ENCODE measurements around the gene SNX32.
"Not testable (repeated sequence)": the region's sequence is repeated elsewhere in the genome, so short reads cannot be mapped to it uniquely, and the experiment has no call there.

The SNX32 gene

DNA sequence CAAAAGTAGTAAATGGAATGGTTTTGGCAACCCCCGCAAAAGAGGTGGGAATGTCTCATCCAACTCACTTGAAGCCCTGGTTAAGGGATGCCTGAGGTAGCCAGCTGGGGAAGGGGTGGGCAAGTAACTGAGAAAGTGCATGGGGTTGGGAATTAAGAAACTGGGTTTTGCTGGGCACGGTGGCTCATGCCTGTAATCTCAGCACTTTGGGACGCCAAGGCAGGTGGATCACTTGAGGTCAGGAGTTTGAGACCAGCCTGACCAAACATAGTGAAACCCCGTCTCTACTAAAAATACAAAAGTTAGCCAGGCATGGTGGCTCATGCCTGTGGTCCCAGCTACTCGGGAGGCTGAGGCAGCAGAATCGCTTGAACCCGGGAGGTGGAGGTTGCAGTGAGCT, 14.9 kb downstream of the SNX32 start:
- not testable (repeated sequence) for H3K9me3 ChIP-seq (ENCODE audit: control insufficient read depth, low read length); H3K9ac ChIP-seq (ENCODE audit: low read length); H3K4me3 ChIP-seq (ENCODE audit: low read length); H3K27me3 ChIP-seq (ENCODE audit: control insufficient read depth, insufficient read depth, low read length)
- Histone ChIP-seq H3K36me3 (ENCODE audit: control insufficient read depth, insufficient read depth, low read length) (peaks cover 29% of the 10 kb centered on the region), H3K4me1 (ENCODE audit: control insufficient read depth, insufficient read depth, low read length) (peaks cover 50% of the 10 kb centered on the region)

DNA sequence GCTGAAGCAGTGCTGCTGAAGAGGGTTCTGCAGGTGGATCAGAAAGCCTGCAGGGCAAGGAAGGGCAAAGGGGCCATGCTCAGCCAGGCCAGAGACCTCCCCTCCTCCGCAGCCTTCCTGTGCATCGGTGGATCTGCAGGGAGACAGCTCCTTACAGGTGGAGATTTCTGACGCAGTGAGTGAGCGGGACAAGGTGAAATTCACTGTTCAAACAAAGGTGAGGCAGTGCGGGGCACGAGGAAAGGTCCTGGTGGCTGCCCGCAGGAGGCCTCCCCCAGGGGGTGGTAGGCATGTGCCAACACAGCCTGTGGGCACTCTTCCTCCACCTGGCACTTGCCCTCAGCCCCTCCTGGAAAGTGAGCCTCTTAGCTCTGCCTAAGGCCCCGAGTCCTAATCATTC, 15.6 kb downstream of the SNX32 start:
- no peak overlapping the region for H3K4me3 ChIP-seq (ENCODE audit: low read length)
- H3K36me3 ChIP-seq (ENCODE audit: control insufficient read depth, insufficient read depth, low read length), result peaks cover 33% of the 10 kb centered on the region
- peaks cover 55% of the 10 kb centered on the region for H3K4me1 ChIP-seq (ENCODE audit: control insufficient read depth, insufficient read depth, low read length)
- no peaks in the 10 kb centered on the region for H3K27me3 ChIP-seq (ENCODE audit: control insufficient read depth, insufficient read depth, low read length)
- no peak overlapping the region for H3K9ac ChIP-seq (ENCODE audit: low read length)
- H3K9me3 ChIP-seq (ENCODE audit: control insufficient read depth, low read length), result peaks cover 5% of the 10 kb centered on the region

DNA sequence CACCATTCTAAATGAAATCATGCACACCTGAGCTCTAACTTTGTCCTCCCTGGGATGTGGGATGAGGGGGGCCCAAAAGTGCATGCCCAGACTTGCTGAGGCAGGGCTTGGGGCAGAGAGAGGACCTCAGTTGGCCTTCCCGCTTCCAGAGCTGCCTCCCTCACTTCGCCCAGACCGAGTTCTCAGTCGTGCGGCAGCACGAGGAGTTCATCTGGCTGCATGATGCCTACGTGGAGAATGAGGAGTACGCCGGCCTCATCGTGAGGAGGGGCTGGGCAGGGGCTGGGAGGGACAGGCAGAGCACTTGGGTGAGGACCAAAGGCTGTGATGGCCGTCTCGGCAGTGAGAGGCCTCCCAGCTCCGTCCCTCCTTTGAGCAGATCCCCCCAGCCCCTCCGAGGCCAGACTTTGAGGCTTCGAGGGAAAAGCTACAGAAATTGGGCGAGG, 16.0 kb downstream of the SNX32 start:
- Histone ChIP-seq H3K9ac (ENCODE audit: low read length) (no peak overlapping the region), H3K9me3 (ENCODE audit: control insufficient read depth, low read length) (peaks cover 5% of the 10 kb centered on the region), H3K4me3 (ENCODE audit: low read length) (no peak overlapping the region), H3K36me3 (ENCODE audit: control insufficient read depth, insufficient read depth, low read length) (peaks cover 36% of the 10 kb centered on the region), H3K4me1 (ENCODE audit: control insufficient read depth, insufficient read depth, low read length) (peaks cover 55% of the 10 kb centered on the region), H3K27me3 (ENCODE audit: control insufficient read depth, insufficient read depth, low read length) (no peaks in the 10 kb centered on the region)

DNA sequence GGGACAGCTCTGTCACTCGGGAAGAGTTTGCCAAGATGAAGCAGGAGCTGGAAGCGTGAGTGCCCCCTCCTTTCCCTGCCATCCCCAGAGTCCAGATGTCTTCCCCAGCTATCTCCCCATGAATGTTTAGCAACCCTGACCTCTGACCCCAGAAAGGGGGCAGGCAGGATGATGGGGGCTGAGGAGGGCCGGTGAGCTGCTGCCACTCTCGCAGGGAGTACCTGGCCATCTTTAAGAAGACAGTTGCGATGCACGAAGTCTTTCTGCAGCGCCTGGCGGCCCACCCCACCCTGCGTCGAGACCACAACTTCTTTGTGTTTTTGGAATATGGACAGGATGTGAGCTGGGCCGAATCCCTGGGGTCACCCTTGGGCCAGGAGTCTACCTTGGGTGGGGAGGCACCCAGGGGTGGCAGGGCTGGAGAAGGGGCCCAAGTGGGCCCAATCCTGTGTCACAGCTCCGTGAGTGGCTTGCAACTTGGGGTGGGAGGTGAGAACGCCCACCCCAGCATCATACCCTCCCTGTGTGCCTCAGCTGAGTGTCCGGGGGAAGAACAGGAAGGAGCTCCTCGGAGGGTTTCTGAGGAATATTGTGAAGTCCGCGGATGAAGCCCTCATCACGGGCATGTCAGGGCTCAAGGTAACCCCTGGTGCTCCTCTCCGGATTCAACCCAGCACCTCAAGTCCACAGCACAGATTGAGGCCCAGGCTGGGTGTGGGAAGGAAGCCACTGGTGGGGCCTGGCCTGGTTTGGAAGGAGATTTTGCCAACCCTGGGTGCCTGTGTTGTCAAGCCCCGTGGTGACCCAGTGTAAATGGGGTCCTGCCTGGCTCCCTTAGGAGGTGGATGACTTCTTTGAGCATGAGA, 16.7 kb downstream of the SNX32 start:
- H3K4me1 ChIP-seq (ENCODE audit: control insufficient read depth, insufficient read depth, low read length), result peaks cover 60% of the 10 kb centered on the region
- no peaks in the 10 kb centered on the region for H3K27me3 ChIP-seq (ENCODE audit: control insufficient read depth, insufficient read depth, low read length)
- H3K4me3 ChIP-seq (ENCODE audit: low read length), result no peak overlapping the region
- peaks cover 5% of the 10 kb centered on the region for H3K9me3 ChIP-seq (ENCODE audit: control insufficient read depth, low read length)
- H3K36me3 ChIP-seq (ENCODE audit: control insufficient read depth, insufficient read depth, low read length), result peaks cover 42% of the 10 kb centered on the region
- H3K9ac ChIP-seq (ENCODE audit: low read length), result no peak overlapping the region

DNA sequence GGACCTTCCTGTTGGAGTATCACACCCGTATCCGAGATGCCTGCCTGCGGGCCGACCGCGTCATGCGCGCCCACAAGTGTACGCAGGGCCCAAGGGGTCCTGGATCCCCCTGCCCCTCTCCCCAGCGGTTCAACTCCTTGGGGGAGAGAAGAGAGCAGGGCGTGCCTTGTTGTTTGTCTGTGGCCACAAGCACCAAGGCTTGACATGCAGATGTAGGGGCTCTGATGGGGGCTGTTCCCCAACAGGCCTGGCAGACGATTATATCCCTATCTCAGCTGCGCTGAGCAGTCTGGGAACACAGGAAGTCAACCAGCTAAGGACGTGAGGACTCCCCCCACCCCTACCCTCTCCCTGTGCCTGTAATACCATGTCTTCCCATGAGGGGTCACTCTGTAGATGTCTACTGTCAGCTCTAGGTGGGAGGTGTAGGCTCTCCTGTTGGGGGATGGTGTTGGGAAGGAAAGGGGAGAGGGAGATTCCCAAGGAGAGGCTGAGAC, 17.4 kb downstream of the SNX32 start:
- H3K4me3 ChIP-seq (ENCODE audit: low read length), result no peak overlapping the region
- peaks cover 5% of the 10 kb centered on the region for H3K9me3 ChIP-seq (ENCODE audit: control insufficient read depth, low read length)
- H3K9ac ChIP-seq (ENCODE audit: low read length), result no peak overlapping the region
- H3K27me3 ChIP-seq (ENCODE audit: control insufficient read depth, insufficient read depth, low read length), result no peaks in the 10 kb centered on the region
- peaks cover 49% of the 10 kb centered on the region for H3K36me3 ChIP-seq (ENCODE audit: control insufficient read depth, insufficient read depth, low read length)
- peaks cover 67% of the 10 kb centered on the region for H3K4me1 ChIP-seq (ENCODE audit: control insufficient read depth, insufficient read depth, low read length)

DNA sequence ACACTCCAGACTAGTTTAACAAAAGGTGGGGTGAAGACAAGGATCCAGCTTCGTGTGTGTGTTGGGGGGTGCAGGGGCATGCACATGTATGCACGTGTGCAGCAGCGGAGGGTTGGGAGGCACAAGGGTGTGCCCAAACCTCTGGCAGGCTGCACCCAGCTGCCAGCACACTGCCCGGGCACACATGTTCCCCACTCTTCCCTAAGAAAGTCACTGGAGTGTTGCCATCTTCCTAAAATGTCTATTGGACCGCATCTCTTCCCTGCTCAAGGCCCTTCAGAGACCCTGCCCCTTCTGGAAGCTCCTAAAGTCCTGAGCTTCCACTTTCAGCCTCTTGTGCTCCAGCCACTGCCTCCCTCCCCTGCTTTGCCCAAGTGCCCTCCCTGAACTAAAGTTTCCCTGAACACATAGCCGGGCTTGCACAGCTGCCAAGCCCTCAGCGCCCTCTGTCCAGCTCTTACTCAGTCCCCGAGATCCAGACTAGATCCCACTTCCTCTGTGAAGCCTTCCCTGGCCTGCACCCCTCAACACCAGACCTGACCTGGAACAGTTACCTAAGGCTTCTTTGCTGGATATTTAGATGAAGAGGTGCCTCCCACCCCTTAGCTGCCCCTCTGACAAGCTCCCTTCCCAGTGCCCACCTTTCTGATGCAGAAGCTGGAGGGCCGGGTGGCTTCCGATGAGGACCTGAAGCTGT, 18.2 kb downstream of the SNX32 start:
- Histone ChIP-seq H3K4me1 (ENCODE audit: control insufficient read depth, insufficient read depth, low read length) (peaks cover 72% of the 10 kb centered on the region), H3K9ac (ENCODE audit: low read length) (no peak overlapping the region), H3K27me3 (ENCODE audit: control insufficient read depth, insufficient read depth, low read length) (no peaks in the 10 kb centered on the region), H3K4me3 (ENCODE audit: low read length) (no peak overlapping the region), H3K9me3 (ENCODE audit: control insufficient read depth, low read length) (peaks cover 5% of the 10 kb centered on the region), H3K36me3 (ENCODE audit: control insufficient read depth, insufficient read depth, low read length) (peaks cover 49% of the 10 kb centered on the region)

DNA sequence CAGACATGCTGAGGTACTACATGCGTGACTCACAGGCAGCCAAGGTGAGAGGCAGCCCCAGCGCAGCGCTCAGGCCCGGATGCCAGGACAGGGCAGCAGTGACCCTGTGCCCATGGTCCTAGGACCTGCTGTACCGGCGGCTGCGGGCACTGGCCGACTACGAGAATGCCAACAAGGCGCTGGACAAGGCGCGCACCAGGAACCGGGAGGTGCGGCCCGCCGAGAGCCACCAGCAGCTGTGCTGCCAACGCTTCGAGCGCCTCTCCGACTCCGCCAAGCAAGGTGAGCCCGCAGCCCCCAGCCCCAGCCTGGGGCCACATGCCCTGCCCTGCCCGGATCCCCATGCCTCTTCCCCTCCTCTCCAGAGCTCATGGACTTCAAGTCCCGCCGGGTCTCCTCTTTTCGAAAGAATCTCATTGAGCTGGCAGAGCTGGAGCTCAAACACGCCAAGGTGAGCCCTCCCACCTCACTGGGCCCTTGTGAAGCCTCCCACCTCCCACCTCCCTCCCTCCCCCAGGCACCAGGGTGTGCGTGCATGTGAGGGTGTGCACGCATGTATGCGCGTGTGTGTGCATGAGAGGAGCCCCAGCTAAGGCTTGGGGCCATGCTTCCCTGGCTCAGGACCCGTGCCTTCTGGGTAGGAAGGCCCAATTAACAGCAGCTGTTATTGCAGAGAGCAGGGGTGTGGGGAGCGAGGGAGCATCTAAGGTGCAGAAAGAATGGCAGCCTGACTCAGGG, 18.9 kb downstream of the SNX32 start:
- Histone ChIP-seq H3K9ac (ENCODE audit: low read length) (no peak overlapping the region), H3K9me3 (ENCODE audit: control insufficient read depth, low read length) (peaks cover 5% of the 10 kb centered on the region), H3K4me1 (ENCODE audit: control insufficient read depth, insufficient read depth, low read length) (peaks cover 72% of the 10 kb centered on the region), H3K27me3 (ENCODE audit: control insufficient read depth, insufficient read depth, low read length) (no peaks in the 10 kb centered on the region), H3K4me3 (ENCODE audit: low read length) (no peak overlapping the region), H3K36me3 (ENCODE audit: control insufficient read depth, insufficient read depth, low read length) (peaks cover 49% of the 10 kb centered on the region)

DNA sequence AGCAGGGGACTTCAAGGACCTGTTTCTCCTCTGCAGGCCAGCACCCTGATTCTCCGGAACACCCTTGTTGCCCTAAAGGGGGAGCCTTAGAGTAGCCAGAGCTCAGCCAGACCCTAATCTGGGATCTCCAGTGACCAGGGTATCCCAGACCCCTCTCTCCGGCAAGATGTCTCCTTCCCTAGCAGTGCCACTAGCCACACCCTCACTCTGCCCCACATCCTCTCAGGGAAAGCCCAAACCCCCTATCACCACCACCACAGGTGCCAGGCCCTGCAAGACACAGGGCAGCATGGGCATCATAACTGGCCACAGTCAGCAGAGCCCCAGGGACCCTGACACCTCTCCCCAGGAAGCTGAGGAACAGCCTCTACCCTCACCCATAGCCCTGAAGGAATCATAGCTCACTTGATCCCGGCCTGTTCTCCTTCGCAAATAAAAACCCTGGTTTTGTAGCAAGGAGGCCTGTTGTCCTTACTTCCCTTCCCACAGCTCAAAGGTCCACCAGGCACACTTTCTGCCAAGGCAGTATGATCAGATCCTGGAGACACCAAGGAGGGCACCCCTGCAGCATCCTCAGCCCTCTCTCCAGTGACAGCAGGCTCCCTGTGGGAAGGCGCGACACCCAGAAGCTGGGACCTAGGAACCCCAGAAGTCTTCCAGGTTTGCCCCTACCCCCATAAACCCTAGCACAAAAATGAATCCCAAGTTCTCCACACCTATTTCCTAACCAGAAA, 19.6 kb downstream of the SNX32 start:
- H3K4me1 ChIP-seq (ENCODE audit: control insufficient read depth, insufficient read depth, low read length), result peaks cover 72% of the 10 kb centered on the region
- H3K9ac ChIP-seq (ENCODE audit: low read length), result peak overlapping the region; percentile 27
- H3K9me3 ChIP-seq (ENCODE audit: control insufficient read depth, low read length), result peaks cover 5% of the 10 kb centered on the region
- H3K27me3 ChIP-seq (ENCODE audit: control insufficient read depth, insufficient read depth, low read length), result no peaks in the 10 kb centered on the region
- peaks cover 49% of the 10 kb centered on the region for H3K36me3 ChIP-seq (ENCODE audit: control insufficient read depth, insufficient read depth, low read length)
- no peak overlapping the region for H3K4me3 ChIP-seq (ENCODE audit: low read length)

DNA sequence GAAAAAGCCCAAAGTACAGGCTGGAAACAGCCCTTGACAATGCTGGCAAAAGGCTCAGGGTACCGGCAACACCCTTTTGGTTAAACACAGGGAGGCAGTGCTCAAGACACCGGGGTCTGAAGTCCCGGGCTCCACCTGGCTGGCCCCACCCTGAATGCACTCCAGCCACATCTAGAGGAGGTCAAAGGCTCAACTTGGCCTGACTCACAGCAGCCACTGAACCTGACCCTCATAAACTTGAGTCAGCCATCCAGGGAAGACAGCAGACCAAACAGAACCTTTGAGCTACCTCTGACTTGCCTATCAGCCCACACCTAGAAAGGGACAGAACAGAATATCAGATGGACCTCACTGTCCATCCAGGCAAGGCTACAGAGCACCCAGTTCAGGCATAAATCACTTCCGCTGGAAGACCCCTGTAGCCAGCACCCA, 20.4 kb downstream of the SNX32 start:
- H3K36me3 ChIP-seq (ENCODE audit: control insufficient read depth, insufficient read depth, low read length), result peaks cover 49% of the 10 kb centered on the region
- peak overlapping the region; percentile 27 for H3K9ac ChIP-seq (ENCODE audit: low read length)
- peaks cover 69% of the 10 kb centered on the region for H3K4me1 ChIP-seq (ENCODE audit: control insufficient read depth, insufficient read depth, low read length)
- H3K9me3 ChIP-seq (ENCODE audit: control insufficient read depth, low read length), result peaks cover 5% of the 10 kb centered on the region
- no peak overlapping the region for H3K4me3 ChIP-seq (ENCODE audit: low read length)
- no peaks in the 10 kb centered on the region for H3K27me3 ChIP-seq (ENCODE audit: control insufficient read depth, insufficient read depth, low read length)

DNA sequence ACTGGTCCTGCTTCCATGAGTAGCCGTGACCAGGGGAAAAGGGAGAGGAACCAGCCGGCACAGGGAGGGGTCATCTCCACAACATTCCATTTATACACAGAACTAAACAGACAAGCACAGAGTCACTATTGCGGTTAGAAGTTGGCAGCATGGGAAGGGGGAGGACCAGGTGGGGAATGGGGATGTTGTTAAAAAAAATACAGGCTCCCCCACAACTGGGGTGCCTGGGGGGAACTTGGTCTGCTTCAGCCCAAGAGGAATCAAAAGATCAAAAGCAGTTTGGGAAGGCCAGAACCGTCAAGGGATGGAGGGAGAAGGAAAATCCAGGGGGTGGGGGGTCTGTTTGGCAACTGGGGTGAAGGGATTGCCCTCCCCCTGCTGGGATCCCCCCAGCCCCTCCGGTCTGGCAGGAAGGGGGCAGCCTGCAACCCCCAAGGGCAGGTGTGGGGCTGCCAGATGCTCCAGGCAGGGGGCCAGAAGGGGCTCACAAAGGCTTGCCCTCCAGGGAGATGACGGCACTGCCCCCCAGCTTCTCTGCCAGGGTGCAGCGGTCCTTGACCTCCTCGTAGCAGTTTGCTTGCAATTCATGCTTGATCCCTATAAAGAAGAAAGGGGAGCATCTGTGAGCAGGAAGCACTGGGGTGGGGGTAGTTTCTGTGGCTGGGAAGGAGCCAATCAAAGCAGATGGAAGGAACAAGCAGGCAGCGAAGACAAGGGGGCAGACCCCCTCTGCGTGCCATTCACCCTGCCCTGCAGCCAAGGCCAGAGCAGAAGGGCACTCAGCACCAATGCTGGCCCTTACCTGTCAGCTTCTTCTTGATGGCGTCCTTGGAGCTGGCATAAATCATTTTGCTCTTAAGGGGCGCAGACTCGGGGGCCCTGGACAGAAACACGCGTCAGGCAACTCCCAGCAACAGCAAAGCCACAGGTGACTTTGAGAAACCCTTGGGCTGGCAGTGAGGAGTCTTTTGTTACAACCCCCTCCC, 21.4 kb downstream of the SNX32 start:
- H3K9ac ChIP-seq (ENCODE audit: low read length), result peak overlapping the region; percentile 25
- H3K9me3 ChIP-seq (ENCODE audit: control insufficient read depth, low read length), result peaks cover 5% of the 10 kb centered on the region
- H3K4me3 ChIP-seq (ENCODE audit: low read length), result no peak overlapping the region
- H3K4me1 ChIP-seq (ENCODE audit: control insufficient read depth, insufficient read depth, low read length), result peaks cover 66% of the 10 kb centered on the region
- no peaks in the 10 kb centered on the region for H3K27me3 ChIP-seq (ENCODE audit: control insufficient read depth, insufficient read depth, low read length)
- H3K36me3 ChIP-seq (ENCODE audit: control insufficient read depth, insufficient read depth, low read length), result peaks cover 49% of the 10 kb centered on the region
